GM23338 (cell line): ENCODE measurements around the gene AASDHPPT.

Source experiments
- CTCF ChIP-seq, 2 experiments: fragments of 200-600 bp in 1 of 2; sonication (generic) in 1 of 2; conservative IDR thresholded peaks; 2 replicates each; pipeline versions ENCODE4 v1.5.1 to v1.6.1; 2016 to 2017; ENCODE audit warnings: antibody characterized with exemption in 2 of 2, low read depth in 2 of 2, mild to moderate bottlenecking in 2 of 2, moderate library complexity in 1 of 2
- ETS1 ChIP-seq: IDR thresholded peaks from 2 replicates; pipeline ENCODE4 v1.6.1; 2016; ENCODE audit warnings: antibody characterized with exemption
- EZH2 ChIP-seq: fragments of 200-600 bp; sonication (generic); IDR thresholded peaks from one replicate; pipeline ENCODE4 v1.8.0; 2017; ENCODE audit warnings: antibody characterized with exemption, mild to moderate bottlenecking, low read depth; ENCODE audit not compliant: unreplicated experiment
- EZH2phosphoT487 ChIP-seq: fragments of 200-600 bp; sonication (generic); IDR thresholded peaks from one replicate; pipeline ENCODE4 v1.8.1; 2018; ENCODE audit warnings: antibody characterized with exemption; ENCODE audit not compliant: unreplicated experiment
- NANOG ChIP-seq: IDR thresholded peaks from 2 replicates; pipeline ENCODE4 v1.6.1; 2016; ENCODE audit warnings: antibody characterized with exemption, borderline replicate concordance
- POLR2AphosphoS5 ChIP-seq: IDR thresholded peaks from 2 replicates; pipeline ENCODE4 v1.6.1; 2016; ENCODE audit warnings: antibody characterized with exemption, low read depth
- REST ChIP-seq: IDR thresholded peaks from one replicate; pipeline ENCODE4 v1.6.1; 2018; ENCODE audit warnings: antibody characterized with exemption; ENCODE audit not compliant: unreplicated experiment
- STAT1 ChIP-seq: IDR thresholded peaks from one replicate; pipeline ENCODE4 v1.6.1; 2016; ENCODE audit warnings: antibody characterized with exemption; ENCODE audit not compliant: unreplicated experiment
- ZNF331 ChIP-seq: fragments of 250-450 bp; sonication (Bioruptor Pico); IDR thresholded peaks from 2 replicates; pipeline ENCODE4 v1.5.0; 2020; ENCODE audit warnings: low read depth, mild to moderate bottlenecking, moderate library complexity
- ZNF462 ChIP-seq: fragments of 250-450 bp; sonication (Bioruptor Pico); IDR thresholded peaks from 2 replicates; pipeline ENCODE4 v1.5.0; 2020; ENCODE audit warnings: mild to moderate bottlenecking, moderate library complexity

- TF ChIP-seq CTCF (conservative IDR thresholded peaks at IDR 0.05; ENCODE audit: low read depth in 2 of 2) = no peak
- no peak for TF ChIP-seq POLR2AphosphoS5
- TF ChIP-seq EZH2 = no peak
- TF ChIP-seq EZH2phosphoT487 = no peak
- no peak for TF ChIP-seq NANOG
- no peak for TF ChIP-seq REST
- no peak for TF ChIP-seq STAT1
- TF ChIP-seq ZNF462 (CRISPR knock-in tag) = no peak
- TF ChIP-seq ETS1 = no peak
- no peak for TF ChIP-seq ZNF331 (CRISPR knock-in tag)
These were observed 55.3 kb downstream of the AASDHPPT start for GRCh38 chr11:106132582-106133354.
